ENCODE measurements around the gene IFFO2.

Gene IFFO2

DNA sequence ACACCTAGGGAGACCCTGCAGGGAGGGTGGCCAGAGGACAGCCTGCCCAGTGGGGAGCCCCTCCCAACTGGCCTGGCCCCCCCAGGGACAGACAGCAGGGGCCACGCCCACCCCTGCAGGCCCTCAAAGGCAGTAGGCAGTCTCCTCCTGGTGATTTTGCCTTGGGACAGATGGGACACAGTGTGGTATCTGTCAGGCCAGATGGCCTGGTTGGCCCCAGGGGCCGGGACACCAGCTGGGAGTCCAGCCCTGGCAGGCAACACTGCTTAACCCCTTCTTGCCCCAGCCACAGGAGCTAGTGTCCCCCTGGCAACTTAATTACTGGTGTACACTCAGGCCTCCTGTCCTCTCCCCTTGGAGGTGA is 17.8 kb downstream of the IFFO2 start:
- Histone ChIP-seq H3K36me3 (ENCODE audit: control insufficient read depth, low read length) (no peaks in the 10 kb centered on the region), H3K27ac (ENCODE audit: low read depth, low read length) (no peak overlapping the region), H3K4me1 (ENCODE audit: control insufficient read depth, low read length) (no peaks in the 10 kb centered on the region), H3K4me2 (ENCODE audit: low read length) (no peak overlapping the region), H3K79me2 (ENCODE audit: control insufficient read depth, low read length) (no peaks in the 10 kb centered on the region), H3K27me3 (ENCODE audit: control insufficient read depth, low read length) (no peaks in the 10 kb centered on the region), H4K20me1 (ENCODE audit: control insufficient read depth, insufficient read depth, low read depth, low read length) (no peaks in the 10 kb centered on the region), H3K4me3 (ENCODE audit: low read length) (no peak overlapping the region), H3F3A (ENCODE audit: control insufficient read depth, insufficient read depth) (no peaks in the 10 kb centered on the region), H3K9me3 (ENCODE audit: control insufficient read depth, insufficient read depth, low read length) (no peaks in the 10 kb centered on the region), H3K9me2 (replicated peaks; ENCODE audit: control insufficient read depth, low read length) (no peaks in the 10 kb centered on the region)
- TF ChIP-seq, protein P1, sequence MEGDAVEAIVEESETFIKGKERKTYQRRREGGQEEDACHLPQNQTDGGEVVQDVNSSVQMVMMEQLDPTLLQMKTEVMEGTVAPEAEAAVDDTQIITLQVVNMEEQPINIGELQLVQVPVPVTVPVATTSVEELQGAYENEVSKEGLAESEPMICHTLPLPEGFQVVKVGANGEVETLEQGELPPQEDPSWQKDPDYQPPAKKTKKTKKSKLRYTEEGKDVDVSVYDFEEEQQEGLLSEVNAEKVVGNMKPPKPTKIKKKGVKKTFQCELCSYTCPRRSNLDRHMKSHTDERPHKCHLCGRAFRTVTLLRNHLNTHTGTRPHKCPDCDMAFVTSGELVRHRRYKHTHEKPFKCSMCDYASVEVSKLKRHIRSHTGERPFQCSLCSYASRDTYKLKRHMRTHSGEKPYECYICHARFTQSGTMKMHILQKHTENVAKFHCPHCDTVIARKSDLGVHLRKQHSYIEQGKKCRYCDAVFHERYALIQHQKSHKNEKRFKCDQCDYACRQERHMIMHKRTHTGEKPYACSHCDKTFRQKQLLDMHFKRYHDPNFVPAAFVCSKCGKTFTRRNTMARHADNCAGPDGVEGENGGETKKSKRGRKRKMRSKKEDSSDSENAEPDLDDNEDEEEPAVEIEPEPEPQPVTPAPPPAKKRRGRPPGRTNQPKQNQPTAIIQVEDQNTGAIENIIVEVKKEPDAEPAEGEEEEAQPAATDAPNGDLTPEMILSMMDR (IDR thresholded peaks at IDR 0.05; ENCODE audit: low read depth, low read length, poor library complexity, severe bottlenecking), result no peak

DNA sequence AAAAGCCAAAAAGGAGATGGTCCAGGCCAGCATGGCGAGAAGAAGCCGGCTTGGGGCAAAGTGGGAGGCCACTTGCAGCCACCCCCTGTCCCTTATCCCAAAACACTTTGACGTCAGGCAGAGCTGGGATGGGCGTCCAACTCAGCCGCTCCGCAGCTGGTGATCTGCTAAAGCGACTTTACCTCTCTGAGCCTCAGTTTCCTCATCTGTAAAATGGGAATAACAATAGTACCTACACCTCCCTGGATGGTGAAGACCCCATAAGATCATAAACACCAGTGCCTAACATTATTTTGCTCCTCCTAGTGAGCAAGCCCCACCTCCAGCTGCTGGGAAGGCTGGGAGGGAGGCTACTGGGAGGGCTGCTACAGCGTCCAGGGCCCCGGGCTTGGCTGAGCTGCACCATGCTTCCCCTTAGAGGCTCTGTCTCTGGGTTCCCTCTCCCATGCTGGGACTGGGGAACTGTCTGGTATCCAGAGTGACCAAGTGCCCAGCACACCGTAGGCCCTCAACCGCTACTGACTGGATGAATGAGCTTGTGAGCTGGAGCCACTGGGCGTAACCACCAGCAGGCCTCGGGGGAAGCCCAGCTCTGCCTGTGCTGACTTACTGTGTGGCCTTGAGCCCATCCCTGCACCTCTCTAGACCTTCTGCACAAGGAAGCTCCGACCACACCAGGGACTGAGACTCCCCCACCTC is 18.3 kb downstream of the IFFO2 start:
- no peaks in the 10 kb centered on the region for H3K36me3 ChIP-seq (ENCODE audit: control insufficient read depth, low read length)
- H3K9me2 ChIP-seq (replicated peaks; ENCODE audit: control insufficient read depth, low read length), result no peaks in the 10 kb centered on the region
- no peak overlapping the region for H3K4me3 ChIP-seq (ENCODE audit: low read length)
- no peaks in the 10 kb centered on the region for H3F3A ChIP-seq (ENCODE audit: control insufficient read depth, insufficient read depth)
- H3K9me3 ChIP-seq (ENCODE audit: control insufficient read depth, insufficient read depth, low read length), result no peaks in the 10 kb centered on the region
- no peak for TF ChIP-seq EZH2phosphoT487 (IDR thresholded peaks at IDR 0.05; ENCODE audit: borderline replicate concordance, low read length)
- TF ChIP-seq, protein P1 (IDR thresholded peaks at IDR 0.05; ENCODE audit: low read depth, low read length, poor library complexity, severe bottlenecking), result no peak
- no peaks in the 10 kb centered on the region for H3K79me2 ChIP-seq (ENCODE audit: control insufficient read depth, low read length)
- H4K20me1 ChIP-seq (ENCODE audit: control insufficient read depth, insufficient read depth, low read depth, low read length), result no peaks in the 10 kb centered on the region
- no peaks in the 10 kb centered on the region for H3K27me3 ChIP-seq (ENCODE audit: control insufficient read depth, low read length)
- H3K4me2 ChIP-seq (ENCODE audit: low read length), result no peak overlapping the region
- no peaks in the 10 kb centered on the region for H3K4me1 ChIP-seq (ENCODE audit: control insufficient read depth, low read length)
- H3K27ac ChIP-seq (ENCODE audit: low read depth, low read length), result no peak overlapping the region

DNA sequence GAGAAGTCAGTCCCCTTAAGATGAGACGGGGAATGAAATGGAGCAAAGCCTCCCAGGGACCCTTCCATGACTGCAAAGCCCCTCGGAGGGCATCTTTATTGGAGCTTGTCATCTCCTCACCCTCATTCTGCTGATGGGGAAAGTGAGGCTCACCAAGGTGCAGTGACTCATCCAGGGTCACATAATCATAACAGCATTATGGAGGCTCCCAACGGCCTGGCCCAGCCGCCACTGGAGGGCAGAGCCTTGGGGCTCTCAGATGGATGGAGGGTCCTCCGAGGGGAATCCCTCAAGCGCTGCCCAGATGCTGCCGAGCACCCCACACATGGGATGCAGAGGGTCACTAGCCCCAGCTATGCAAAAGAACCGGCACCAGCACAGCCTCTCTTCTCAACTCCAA is 18.9 kb downstream of the IFFO2 start:
- no peak overlapping the region for H3K4me2 ChIP-seq (ENCODE audit: low read length)
- no peaks in the 10 kb centered on the region for H3F3A ChIP-seq (ENCODE audit: control insufficient read depth, insufficient read depth)
- no peaks in the 10 kb centered on the region for H3K27me3 ChIP-seq (ENCODE audit: control insufficient read depth, low read length)
- H3K4me3 ChIP-seq (ENCODE audit: low read length), result no peak overlapping the region
- TF ChIP-seq, protein P1 (IDR thresholded peaks at IDR 0.05; ENCODE audit: low read depth, low read length, poor library complexity, severe bottlenecking), result no peak
- no peak for TF ChIP-seq EZH2phosphoT487 (IDR thresholded peaks at IDR 0.05; ENCODE audit: borderline replicate concordance, low read length)
- H3K4me1 ChIP-seq (ENCODE audit: control insufficient read depth, low read length), result no peaks in the 10 kb centered on the region
- H3K27ac ChIP-seq (ENCODE audit: low read depth, low read length), result no peak overlapping the region
- H3K9me3 ChIP-seq (ENCODE audit: control insufficient read depth, insufficient read depth, low read length), result no peaks in the 10 kb centered on the region
- no peaks in the 10 kb centered on the region for H3K36me3 ChIP-seq (ENCODE audit: control insufficient read depth, low read length)
- no peaks in the 10 kb centered on the region for H3K79me2 ChIP-seq (ENCODE audit: control insufficient read depth, low read length)
- no peaks in the 10 kb centered on the region for H4K20me1 ChIP-seq (ENCODE audit: control insufficient read depth, insufficient read depth, low read depth, low read length)
- no peaks in the 10 kb centered on the region for H3K9me2 ChIP-seq (replicated peaks; ENCODE audit: control insufficient read depth, low read length)

Measured in DOHH2 (cell line).